ENCODE results near the gene PDE8A. TPM values are rescaled to one million over a fixed set of nuclear protein-coding genes. Genes with fewer than 3 reads are reported as not detected.
A peak's percentile ranks its signal among the peaks of the same experiment; 100 is the strongest.

The PDE8A gene
- total and polyA plus RNA-seq, 4 donors: 11.2 to 47.5 (median 16.6) TPM

- peak overlapping the region; percentile 90 to 95 for H3K27ac ChIP-seq (ENCODE audit: low read depth in 1 of 2, low read length in 2 of 2)
- DNase-seq (ENCODE audit: low spot score): peak; percentile 65
Observed at GRCh38 chr15:84982301-84982920, 755 bp downstream of the PDE8A start.

More at GRCh38 chr15:84982301-84982920, 755 bp downstream of the PDE8A start:
- peak overlapping the region; percentile 50 to 91 (median 81) for H3K4me3 ChIP-seq (ENCODE audit: low read depth in 1 of 3, low read length in 3 of 3)
- no peaks in the 10 kb centered on the region for H3K9me3 ChIP-seq (ENCODE audit: control insufficient read depth in 4 of 4, low read length in 3 of 4)
- TF ChIP-seq RXRA (IDR thresholded peaks at IDR 0.05) (peak in 1 of 2 donors; percentile 41), CTCF (IDR thresholded peaks at IDR 0.05; ENCODE audit: low read depth, low read length, missing input control) (no peak), ZBTB33 (IDR thresholded peaks at IDR 0.05) (peak; percentile 34), SP1 (IDR thresholded peaks at IDR 0.05) (peak; percentile 65), HNF4A (conservative IDR thresholded peaks at IDR 0.05) (peak; percentile 70 to 80), JUND (IDR thresholded peaks at IDR 0.05) (no peak), REST (IDR thresholded peaks at IDR 0.05) (peak; percentile 90), FOXA1 (IDR thresholded peaks at IDR 0.05) (no peak), TAF1 (conservative IDR thresholded peaks at IDR 0.05) (peak; percentile 88), ATF3 (IDR thresholded peaks at IDR 0.05) (no peak), EGR1 (IDR thresholded peaks at IDR 0.05; ENCODE audit: low read depth in 2 of 2) (peak; percentile 15 to 45), RAD21 (IDR thresholded peaks at IDR 0.05) (peak; percentile 44 to 58), MAX (IDR thresholded peaks at IDR 0.05) (peak; percentile 82), HNF4G (IDR thresholded peaks at IDR 0.05) (peak; percentile 59), GABPA (IDR thresholded peaks at IDR 0.05 in 1 of 2, conservative IDR thresholded peaks at IDR 0.05 in 1 of 2) (no peak), FOXA2 (IDR thresholded peaks at IDR 0.05) (no peak), NR2F2 (IDR thresholded peaks at IDR 0.05) (peak; percentile 64), YY1 (IDR thresholded peaks at IDR 0.05) (peak; percentile 89)
- peak overlapping the region; percentile 77 to 91 for H3K9ac ChIP-seq (ENCODE audit: low read depth in 1 of 2, low read length in 2 of 2)
- WGBS: under 1% methylated on average over 46 of the region's 46 CpGs
- H3K36me3 ChIP-seq (ENCODE audit: control insufficient read depth in 4 of 4, insufficient read depth in 3 of 4, low read depth in 1 of 4, low read length in 3 of 4): no peaks in the 10 kb centered on the region
- H3K4me1 ChIP-seq (ENCODE audit: control insufficient read depth in 4 of 4, insufficient read depth in 4 of 4, low read length in 3 of 4): peaks cover 6 to 34% (median 22%) of the 10 kb centered on the region in 4 donors
- H3K27me3 ChIP-seq (ENCODE audit: control insufficient read depth in 4 of 4, insufficient read depth in 4 of 4, low read length in 3 of 4): no peaks in the 10 kb centered on the region
